Colon (tissue), 2 donors: ENCODE results near the gene CPEB3.
"Not testable (repeated sequence)": the region's sequence is repeated elsewhere in the genome, so short reads cannot be mapped to it uniquely, and the experiment has no call there.

ENCODE experiments used
- FAIRE-seq: peaks from 2 replicates; lab custom pipeline; 2012; peaks lifted over from hg19 to GRCh38; lab: Jason Lieb, UNC
- donor health status: control.
- donor health status: control.

The CPEB3 gene

GRCh38 chr10:92142512-92142911, 148.4 kb downstream of the CPEB3 start:
- FAIRE-seq = no peak

DNA sequence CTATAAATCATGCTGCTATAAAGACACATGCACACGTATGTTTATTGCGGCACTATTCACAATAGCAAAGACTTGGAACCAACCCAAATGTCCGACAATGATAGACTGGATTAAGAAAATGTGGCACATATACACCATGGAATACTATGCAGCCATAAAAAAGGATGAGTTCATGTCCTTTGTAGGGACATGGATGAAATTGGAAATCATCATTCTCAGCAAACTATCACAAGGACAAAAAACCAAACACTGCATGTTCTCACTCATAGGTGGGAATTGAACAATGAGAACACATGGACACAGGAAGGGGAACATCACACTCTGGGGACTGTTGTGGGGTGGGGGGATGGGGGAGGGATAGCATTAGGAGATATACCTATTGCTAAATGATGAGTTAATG, 149.7 kb downstream of the CPEB3 start:
- not testable (repeated sequence) for FAIRE-seq

GRCh38 chr10:92134049-92134448, 156.8 kb downstream of the CPEB3 start:
- FAIRE-seq = not testable (repeated sequence)

DNA sequence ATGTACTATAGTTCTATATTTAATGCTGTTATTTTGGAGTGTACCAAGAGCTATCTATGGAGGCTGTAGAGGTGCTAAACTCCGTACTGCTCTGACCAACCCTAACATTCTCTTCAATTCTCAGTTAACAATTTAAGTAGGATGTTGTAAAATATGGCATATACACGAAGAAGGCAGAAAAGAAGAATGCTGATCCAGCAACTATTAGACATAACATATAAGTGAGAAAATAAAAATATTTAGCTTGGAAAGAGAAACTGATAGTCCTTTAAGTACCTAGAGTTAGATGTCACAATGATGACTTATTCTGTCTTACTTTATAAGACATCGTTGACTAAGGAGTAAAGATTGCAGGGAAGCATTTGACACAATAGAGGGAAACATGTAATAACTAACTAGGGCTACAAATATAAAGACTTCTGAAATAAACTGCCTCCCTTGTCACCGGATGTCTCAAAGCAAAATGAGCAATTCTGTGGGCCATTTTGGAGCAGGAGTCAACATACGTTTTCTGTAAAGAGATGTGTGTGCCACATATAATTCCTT, 159.5 kb downstream of the CPEB3 start:
- FAIRE-seq = no peak

DNA sequence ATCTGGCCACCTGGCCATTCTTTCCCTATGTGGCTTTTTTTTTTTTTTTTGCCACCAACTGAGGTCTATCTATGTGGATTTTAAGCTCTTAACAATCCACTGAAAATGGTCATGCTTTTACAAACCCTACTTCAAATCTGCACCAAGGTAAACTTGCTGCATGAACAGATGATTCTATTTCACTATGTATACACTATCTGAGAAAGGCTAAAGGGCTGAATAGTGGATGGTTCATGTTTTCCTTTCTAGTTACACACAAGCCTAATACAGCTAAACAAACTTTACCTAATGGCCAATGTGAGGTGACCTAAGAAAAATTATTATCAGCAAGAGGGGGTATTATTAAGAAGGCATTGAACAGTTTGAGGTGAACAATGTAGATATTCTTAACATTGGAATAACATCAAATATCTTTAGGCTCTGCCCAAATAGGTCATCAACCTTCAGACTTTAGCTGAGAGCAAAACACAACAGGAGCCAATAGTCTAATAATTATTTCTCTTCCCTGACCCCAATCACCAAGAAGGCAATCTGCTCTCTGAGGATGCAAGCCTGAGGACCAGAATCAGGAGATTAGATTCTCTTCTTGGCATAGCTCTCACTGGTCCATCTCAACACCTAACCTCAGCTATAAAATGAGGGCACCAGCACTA, 160.1 kb downstream of the CPEB3 start:
- no peak for FAIRE-seq

DNA sequence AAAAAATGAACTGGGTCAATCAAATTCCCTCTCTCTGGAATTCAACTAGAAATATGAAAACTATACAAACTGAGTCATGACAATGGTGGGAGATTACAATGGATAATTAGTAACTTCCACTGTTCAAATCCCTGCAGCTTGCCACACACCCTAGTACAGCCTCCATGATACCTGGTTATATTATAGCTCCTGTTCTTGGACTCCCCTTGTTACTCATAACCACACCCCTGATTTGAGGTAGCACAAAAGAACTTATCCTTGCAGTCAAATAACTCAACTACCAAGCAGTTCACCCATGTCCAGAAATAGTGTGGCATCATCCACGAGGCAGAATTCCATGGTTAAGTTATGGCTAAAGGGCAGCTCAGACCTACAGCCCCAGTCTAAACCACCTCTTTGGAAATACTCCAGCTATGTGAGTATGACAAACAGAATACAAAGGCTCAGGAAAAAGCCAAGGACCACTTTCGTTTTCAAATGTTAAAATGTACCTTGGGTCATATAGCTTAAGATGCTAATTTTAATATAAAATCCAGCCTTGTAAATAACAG, 164.7 kb downstream of the CPEB3 start:
- no peak for FAIRE-seq

- FAIRE-seq = no peak
These were observed 165.7 kb downstream of the CPEB3 start for GRCh38 chr10:92125144-92125543.

DNA sequence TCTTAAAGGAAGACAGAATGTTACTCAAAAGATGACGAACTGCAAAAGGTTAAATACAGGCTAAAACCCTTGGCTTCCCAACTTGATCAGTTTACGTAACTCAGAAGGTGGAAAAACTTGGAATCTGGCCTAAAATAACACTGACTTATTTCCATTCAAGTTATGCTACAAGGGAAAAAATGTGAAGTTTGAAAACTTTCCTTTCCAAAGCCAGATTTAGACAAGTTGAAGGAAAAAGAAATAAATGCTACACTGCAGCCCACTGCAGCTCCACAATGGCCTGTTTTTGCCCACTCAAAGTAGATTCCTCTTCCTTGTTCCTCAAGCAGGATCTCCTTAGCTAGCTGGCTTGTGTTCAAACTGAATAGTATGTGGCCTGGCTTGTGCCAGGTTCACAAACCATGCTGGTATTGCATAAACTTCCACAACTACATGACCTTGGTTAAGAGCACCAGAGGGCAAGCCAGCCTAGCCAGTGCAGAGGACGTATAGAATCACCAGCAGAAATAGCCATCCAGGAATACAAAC, 166.2 kb downstream of the CPEB3 start:
- no peak for FAIRE-seq

DNA sequence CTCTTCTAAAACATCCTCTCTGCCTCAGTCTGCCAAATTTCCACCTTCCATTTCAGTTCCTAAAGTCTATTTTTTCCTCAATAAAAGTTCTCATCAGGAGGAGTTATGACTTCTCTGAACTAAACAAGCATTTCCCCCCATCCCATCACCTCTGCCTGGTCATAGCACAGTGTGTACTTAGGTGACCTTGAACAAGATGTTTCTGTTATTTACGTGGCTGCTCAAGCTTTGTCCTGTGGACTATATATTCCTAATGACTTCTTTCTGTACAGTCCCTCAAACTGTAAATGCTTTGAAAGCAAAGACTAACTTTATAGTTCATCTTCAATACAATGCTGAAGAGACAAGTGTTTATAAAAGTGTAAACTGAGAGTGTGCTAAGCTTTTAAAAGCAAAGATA, 166.9 kb downstream of the CPEB3 start:
- FAIRE-seq = no peak

DNA sequence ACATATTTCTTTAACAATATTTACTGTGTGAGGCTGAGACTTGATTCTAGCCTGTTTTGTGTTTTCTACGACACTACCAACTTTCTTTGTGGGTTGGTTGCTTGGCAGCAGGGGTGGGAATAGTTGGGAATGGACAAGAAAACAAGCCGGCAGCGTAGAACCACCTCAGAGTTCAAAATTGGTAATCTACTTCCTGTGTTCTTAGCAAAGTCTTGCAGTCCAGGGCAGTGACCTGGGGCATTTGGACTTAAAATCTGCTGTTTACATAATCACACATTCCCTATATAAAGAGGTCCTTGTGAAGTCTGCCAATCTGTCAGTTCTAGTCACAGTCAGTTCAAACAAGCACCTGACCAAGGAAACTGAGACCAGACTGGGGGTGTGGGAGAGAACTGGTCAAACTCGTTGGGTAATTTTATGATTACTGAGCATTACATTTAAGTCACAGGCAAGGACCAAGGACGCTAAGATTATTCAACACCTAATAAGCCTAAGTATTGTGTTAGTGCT, 167.9 kb downstream of the CPEB3 start:
- FAIRE-seq = no peak

DNA sequence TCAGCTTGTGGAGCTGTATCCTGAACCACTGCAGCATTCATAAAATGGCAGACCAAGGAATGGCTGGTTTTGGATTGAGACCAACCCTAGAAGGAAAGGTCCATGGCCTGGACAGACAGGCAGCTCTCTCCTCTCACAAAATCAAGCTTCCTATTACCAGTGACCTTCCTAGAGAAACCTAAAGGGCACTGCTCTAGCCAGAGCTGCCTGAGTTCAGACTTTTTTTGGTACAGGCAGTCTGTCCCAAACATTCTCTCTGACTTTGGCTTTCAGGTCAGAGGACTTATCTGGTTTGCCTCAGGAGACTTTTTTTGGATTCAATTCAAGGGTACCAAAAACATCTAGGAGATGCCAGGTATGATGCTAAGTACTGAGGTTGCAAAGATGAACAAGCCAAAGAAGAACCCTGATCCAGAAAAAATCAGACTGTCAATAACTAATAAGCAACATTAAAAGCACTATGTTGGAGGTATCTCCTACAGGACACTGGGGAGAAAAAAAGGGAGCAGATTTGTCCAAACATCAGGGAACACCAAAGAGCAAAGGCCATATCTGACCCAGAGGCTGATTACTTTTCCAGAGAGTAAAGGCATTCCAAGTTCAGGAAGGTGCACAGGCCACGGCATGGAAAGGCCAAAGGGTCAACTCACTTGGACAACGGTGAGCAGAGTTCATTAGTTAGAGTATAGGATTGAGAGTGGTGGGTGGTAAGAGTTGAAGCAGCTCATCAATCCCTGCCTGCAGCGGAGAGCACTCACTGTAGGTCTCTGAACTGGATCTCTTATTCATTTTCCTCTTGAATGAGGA, 169.0 kb downstream of the CPEB3 start:
- no peak for FAIRE-seq

DNA sequence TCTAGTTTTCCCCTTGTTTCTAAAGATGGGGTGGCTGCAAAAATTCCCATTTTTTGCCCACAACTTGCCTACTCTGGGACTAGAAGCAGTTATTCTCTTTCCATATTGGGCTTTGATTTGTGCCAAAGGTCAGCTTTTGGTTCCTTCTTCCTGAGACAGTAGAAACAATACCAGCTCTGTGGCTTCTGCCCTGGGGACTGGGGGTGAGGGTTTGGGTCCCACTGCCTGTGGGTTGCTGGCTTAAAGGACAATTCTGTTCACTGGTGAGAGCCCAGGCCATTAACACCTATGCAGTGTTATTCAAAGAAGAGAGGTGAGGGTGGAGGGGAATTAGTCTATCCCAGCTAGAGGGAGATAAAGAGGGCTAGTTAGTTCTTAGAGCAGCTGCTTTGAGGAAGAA, 171.5 kb downstream of the CPEB3 start:
- no peak for FAIRE-seq

- FAIRE-seq = not testable (repeated sequence)
These were observed 176.0 kb downstream of the CPEB3 start for GRCh38 chr10:92114917-92115316.

GRCh38 chr10:92113911-92114600, 176.8 kb downstream of the CPEB3 start:
- no peak for FAIRE-seq

DNA sequence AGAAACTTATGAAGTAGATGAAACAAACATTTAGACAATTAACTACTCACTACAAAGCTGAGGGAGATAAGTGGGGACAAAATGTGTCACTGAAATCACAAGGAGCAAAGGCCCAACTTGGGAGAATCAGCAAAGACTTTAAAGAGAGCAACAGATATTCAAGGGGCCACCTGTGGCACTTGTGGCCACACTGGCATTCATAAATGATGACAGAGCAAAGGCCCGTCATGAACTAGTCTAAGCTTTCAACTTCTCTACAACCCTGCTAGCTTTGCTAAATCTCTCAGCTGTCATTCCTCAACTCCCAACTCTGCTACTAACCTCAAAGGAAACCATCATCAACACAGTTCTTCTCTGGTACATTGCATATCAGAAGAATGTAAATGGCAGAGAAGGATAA, 178.4 kb downstream of the CPEB3 start:
- FAIRE-seq = no peak

DNA sequence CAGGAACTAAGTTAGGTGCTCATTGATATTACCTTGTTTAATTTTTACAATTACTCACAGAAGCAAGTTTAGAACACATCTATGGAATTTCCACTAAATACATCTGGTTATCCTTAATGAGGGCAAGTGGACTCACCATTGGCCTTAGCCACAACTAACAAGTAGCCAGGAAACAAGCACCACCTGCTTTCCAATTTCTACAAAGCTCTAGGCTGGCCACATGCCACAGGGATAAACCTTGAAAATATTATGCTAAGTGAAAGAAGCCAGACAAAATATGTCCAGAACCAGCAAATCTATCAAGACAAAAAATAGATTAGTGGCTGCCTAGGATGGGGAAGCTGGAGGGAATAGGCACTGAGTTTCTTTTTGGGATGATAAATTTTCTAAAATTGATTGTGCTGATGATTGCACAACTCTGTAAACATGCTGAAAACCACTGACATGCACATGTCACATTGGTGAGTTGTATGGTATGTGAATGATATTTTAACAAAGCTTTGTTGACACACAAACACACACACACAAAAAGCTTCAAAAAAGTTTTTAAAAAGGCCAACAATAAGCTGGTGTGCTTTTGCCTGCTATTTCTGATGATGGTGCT, 179.4 kb downstream of the CPEB3 start:
- no peak for FAIRE-seq

DNA sequence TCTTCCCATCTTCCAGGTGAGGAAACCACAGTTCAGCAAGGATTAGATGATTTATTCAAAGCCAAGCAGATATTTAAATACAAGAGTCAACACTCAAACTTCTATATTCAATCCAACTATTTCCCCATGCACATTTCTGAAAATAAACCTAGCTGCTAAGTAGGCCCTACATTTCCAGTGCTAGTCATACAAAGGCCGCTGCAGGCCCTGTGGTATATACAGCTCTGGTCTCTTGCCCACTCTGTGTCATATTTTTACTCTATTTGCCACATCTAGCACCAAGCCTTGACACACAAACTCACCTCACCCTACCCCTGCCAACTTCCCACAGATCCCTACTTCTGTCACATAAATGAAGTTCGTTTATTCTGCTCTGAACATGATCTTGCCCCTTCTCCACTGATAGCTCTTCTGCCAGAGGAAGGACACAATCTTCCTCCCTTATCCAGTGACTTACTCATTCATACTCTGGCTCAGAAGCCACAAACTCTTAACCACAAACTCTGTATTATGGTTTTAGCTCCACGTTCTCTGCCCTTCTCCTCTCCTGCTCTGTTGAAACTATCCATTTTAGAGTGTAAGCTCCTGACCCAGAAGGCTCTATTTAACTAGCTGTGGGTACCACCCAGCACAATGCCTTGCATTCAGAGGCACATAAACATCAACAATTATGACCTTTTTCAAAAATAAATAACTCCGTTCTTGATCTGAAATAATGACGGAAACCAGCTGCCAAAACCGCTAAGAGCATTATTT, 180.7 kb downstream of the CPEB3 start:
- no peak for FAIRE-seq

GRCh38 chr10:92108747-92109146, 182.1 kb downstream of the CPEB3 start:
- FAIRE-seq = no peak

- FAIRE-seq = no peak
These were observed 182.8 kb downstream of the CPEB3 start for GRCh38 chr10:92108120-92108519.

GRCh38 chr10:92103376-92104090, 187.3 kb downstream of the CPEB3 start:
- no peak for FAIRE-seq
